HG02763 (cell line): ENCODE measurements around the gene FAM20C.

ENCODE experiments used
- ATAC-seq: cut with Tn5 transposase; IDR thresholded peaks from one replicate; pipeline ENCODE4 v1.9.1; 2021; ENCODE audit warnings: mild to moderate bottlenecking, moderate library complexity; ENCODE audit not compliant: unreplicated experiment

FAM20C gene

GRCh38 chr7:208130-208673 is 15.8 kb downstream of the FAM20C start:
- no peak for ATAC-seq

- ATAC-seq = no peak
Observed at GRCh38 chr7:208816-209215, 16.4 kb downstream of the FAM20C start.

DNA sequence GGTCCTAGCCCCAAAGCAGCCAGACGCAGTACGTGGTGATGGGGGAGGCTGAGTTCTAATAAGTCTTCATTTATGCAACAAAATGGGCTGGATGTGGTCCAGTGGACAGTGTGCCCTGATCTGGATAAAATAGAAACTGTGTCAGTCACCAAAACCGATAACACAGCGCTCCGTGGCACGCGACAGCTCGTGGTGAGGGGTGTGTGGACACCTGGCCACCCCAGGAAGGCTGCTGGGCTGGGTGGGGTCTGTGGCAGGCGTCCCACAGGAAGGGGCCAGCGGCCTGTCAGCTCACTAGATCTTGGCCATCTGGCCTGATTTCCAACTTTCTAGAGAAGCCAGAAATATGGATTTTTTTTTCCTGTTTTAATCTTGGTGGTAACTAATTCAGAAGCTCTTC is 17.0 kb downstream of the FAM20C start:
- ATAC-seq = no peak

DNA sequence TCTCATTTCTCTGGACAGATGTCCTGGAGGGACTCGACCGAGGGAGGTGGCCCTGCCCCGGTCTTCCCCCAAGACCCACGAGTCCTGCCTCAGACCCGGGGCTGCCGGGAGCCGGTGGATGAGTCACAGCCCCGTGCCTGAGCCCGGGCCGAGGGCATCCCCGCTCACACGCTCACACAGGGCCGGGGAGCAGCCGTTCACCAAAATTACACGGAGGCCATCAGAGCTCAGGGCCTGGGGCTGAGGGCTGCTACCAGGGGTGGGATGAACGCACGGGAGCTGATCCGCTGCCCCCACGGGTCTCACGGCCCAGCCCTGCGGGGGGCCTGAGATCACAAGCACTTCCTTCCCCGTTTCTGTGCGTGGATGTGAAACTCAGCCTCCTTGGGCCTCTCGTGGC is 17.5 kb downstream of the FAM20C start:
- ATAC-seq = no peak

GRCh38 chr7:210401-210925 is 18.1 kb downstream of the FAM20C start:
- ATAC-seq = no peak

- ATAC-seq = no peak
Observed at GRCh38 chr7:211033-211714, 18.8 kb downstream of the FAM20C start.

DNA sequence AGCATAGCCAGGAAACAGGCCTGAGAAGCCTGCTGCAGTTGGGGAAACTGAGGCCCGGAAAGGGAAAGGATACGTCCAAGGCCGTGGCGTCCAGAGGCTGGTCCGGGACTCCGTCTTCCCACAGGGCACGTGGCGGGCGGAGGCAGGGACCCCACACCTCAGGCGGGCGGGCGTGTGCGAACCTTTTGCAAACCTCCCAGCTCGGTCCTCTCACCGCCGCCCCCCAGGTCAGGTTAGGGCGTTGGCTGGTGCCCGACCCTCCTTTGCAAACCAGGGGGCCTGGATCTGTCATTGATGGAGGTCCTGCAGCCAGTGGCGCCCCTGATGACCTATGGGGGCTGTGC is 19.3 kb downstream of the FAM20C start:
- ATAC-seq = no peak

DNA sequence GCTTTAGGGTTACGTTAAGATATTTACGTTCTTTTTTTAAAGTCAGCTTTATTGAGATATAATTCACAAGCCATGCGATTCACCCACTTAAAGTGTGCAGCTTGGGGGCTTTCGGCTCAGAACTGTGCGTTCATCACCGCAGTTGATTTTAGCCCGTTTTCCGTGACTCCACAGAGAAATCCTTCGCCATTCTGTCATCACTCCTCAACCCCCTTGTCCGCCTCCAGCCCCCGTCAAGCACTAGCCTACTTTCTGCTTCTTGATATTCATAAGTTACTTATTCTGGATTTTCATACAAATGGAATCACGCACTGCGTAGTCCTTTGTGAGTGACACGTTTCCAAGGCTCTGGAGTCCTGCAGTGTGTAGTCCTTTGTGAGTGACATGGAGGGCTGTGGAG is 20.4 kb downstream of the FAM20C start:
- no peak for ATAC-seq

- ATAC-seq = no peak
Observed at GRCh38 chr7:213324-213993, 21.1 kb downstream of the FAM20C start.

DNA sequence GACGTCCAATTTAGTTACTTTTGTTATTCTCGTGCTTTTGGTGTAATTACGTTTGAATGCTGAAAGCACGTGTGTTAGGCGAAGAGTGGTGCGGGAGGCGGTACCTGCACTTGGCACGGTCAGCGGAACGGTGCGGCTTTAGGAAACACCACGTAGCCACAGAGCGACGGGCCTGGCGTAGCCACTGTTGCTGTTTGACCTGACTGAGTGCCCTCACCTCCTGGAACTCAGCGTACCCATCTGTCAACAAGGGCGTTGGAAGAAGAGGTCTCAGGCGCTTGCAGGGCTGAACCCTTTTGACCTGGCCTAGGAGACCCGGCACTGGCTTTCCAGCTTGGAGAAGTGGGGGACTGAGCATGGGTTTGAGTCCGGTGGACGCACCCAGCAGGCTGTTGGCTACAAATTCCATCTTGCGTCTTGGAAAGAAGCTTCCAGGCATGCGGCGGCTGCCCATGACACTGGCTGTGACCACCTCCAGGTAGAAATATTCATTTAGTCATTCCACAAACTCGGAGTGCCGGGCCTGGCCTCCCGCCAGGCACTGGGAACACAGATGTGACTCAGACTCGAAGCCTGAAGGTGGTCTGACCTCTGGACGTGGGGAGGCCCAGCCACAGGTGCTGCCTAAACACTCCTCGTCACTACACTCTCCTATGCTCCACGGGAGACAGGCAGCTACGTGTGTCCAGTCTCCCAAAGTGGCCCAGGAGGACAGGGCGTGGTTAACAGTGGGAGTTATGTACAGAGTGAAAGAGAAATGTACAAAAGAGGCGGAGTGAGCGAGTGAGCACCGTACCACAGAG is 22.2 kb downstream of the FAM20C start:
- no peak for ATAC-seq

- no peak for ATAC-seq
Observed at GRCh38 chr7:216360-217300, 24.3 kb downstream of the FAM20C start.

DNA sequence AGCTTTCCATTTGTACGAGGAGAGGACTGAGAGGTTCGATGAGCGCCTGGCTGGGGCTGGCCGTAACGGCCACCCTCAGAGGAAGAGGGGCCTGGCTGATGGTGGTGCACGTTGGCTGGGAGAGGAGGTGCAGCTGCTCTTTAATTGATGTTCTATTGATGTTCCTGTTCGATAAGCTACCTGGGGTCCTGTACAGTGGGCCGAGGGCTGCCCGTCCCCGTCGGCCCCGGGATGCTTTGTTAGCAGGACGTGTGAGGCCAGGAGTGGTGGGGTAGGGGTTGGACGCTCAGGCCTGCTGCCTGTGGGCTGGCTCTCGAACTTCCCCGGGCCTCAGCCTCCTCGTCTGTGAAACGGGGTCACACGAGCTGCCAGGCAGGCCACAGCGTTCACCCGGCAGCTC is 25.4 kb downstream of the FAM20C start:
- ATAC-seq = no peak

DNA sequence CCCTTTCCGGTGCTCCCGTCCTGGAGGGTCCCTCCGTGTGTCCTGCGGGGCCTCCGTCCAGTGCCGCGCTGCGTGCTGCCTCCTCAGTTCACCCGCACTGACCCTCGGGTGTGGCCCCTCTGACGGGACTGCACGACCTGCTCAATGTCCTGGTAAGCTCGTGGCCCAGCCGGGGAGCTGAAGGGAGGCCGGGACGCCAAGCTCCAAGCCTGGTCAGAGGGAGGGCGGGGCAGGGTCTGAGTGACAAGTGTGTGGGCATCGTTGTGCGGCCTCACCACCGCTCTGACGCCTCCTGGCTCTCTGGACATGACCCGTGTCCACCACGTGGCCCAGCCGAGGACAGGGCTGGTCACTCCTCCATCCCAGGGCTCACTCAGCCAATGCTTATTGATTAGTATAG is 25.9 kb downstream of the FAM20C start:
- ATAC-seq = no peak

- no peak for ATAC-seq
Observed at GRCh38 chr7:218896-219580, 26.7 kb downstream of the FAM20C start.

DNA sequence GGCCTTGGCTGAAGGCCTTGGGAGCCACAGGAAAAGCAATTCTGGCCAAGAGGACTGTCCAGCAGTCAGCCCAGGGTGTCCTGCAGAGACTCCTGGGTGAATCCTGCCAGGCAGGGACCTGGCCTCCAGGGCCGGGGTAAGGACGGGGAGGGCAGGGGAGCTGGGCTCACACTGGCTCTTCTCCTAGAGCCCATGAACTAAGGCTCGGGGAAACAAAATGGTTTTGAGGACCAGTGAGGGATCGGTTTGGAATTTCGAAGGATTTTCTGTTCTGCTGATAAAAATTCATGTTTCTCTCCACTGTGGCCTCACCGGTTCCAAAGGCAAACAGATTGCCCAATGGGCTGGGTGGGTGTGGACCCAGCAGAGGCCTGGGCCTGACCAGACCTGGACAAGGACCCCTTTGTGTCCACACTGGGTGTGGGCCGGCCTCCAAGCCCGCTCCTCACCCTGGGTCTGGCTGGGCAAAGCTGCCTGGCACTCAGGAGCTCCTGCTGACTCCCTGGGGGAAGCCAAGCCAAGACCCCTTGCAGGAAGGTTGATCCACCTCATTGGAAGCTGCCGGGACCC is 27.3 kb downstream of the FAM20C start:
- no peak for ATAC-seq

GRCh38 chr7:220151-220841 is 27.9 kb downstream of the FAM20C start:
- no peak for ATAC-seq

GRCh38 chr7:221978-222715 is 29.8 kb downstream of the FAM20C start:
- no peak for ATAC-seq

DNA sequence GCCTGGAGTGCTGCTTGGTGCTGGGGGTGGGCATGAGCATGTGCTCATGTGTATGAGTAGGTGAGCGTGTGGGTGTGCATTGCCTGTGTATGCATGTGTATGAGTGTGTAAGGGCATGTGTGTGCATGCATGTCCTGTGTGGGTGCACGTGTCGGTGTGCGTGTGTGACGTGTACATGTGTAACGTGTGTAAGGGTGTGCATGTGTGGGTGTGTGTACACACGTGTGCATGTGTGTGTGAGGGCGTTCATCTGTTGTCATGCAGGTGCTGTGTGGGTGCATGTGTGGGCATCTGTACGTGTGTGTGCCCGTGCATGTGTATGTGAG is 30.3 kb downstream of the FAM20C start:
- no peak for ATAC-seq
